HG03196 (cell line): ENCODE measurements around the gene RALGDS.

ENCODE experiments used
- ATAC-seq: cut with Tn5 transposase; IDR thresholded peaks from one replicate; pipeline ENCODE4 v1.9.1; 2021; ENCODE audit not compliant: unreplicated experiment

RALGDS gene

DNA sequence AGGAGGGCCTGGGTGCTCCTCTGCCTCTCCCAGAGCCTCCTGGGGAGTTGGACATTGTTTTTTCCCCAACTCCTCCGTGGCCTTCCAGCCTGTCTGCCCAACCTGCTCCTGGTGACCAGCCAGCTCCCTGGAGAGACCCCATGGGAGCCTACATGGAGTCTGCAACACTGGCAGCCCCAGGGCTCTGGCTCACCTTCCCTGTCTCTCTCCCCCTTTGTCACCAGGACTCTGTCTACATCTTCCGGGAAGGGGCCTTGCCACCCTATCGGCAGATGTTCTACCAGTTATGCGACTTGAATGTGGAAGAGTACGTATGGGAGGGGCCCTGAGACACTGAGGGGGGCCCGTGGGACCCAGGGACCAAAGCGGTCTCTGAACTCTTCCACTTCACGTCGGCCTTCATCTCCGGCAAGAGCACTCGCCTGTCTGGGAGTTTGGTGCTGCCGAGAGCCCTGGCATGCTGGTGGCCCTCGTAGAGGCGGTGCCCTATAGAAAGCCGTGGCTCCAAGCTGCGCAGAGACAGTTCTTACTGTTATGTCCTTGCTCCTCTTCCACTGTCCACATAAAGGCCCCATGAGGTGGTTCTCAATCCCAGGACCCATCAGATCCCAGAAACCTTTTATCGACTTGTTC is 65.1 kb downstream of the RALGDS start:
- no peak for ATAC-seq

DNA sequence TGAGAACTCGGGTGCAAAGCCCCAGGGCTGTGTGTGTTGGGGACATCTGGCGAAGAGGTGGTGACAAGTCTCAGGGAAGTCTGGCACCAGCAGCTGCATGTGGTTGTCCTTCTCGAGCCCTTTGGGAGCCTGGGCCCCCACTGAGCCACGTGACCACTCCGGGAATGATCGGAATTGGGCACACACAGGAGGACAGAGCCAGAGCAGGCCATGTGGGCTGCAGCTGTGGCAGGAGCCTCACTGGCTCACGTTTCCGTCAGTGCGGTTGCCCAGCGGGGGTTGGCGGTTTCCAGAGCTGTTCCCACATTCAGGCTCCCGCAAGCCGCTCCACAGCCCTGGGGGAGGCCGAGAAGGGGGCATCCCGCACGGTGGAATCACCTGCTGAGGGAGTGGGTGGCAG is 66.1 kb downstream of the RALGDS start:
- no peak for ATAC-seq

DNA sequence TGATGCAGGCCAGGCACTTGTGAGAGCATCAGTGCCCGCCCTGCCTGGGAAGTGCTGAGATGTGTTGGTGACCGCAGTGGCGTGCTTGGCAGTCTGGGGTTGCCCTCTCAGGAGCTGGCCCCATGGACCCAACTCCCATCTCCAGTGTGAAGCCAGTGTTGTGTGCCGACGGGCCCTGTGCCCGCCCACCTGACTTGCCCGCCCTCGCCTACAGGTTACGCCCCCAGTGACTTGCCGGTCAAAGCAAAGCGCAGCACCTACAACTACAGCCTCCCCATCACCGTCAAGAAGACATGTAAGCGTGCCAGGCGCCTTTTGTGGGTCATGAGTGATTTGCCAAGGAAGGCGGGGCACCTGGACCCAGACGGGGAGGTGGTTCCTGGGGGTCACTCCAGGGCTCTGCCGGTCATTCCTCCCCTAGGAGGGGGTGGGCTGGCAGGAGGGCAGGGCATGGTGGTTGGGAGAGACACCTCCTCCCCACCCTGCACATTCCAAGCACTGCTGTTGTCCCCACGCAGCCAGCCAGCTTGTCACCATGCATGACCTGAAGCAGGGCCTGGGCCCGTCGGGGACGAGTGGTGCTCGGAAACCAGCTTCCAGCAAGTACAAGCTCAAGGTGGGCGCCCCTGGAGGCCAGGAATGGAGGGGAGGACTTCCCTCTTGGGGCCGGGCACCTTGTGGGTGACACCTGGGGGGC is 66.7 kb downstream of the RALGDS start:
- no peak for ATAC-seq

DNA sequence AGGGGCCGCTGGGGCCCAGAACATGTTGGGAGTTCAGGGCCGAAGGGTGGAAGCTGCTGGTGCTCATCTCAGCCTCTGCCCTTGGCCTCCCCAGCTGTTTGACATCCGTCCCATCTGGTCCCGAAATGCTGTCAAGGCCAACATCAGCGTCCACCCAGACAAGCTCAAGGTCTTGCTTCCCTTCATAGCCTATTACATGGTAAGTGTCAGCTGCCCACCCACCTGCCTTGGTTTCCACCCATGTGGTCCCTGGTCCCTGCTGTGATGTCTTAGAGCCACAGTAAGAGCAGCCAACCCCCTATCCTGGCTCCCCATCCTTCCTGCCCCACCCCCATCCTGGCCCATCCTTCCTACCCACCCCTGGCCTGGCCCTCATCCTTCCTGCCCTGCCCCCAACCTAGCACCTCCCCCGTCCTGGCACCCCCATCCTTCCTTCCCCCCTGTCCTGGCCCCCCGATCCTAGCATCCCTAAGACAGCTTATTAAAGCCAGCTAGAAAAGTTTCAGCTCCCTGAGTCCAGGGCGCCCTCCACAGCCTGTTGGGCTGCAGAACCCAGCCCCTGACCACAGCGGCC is 69.0 kb downstream of the RALGDS start:
- no peak for ATAC-seq

DNA sequence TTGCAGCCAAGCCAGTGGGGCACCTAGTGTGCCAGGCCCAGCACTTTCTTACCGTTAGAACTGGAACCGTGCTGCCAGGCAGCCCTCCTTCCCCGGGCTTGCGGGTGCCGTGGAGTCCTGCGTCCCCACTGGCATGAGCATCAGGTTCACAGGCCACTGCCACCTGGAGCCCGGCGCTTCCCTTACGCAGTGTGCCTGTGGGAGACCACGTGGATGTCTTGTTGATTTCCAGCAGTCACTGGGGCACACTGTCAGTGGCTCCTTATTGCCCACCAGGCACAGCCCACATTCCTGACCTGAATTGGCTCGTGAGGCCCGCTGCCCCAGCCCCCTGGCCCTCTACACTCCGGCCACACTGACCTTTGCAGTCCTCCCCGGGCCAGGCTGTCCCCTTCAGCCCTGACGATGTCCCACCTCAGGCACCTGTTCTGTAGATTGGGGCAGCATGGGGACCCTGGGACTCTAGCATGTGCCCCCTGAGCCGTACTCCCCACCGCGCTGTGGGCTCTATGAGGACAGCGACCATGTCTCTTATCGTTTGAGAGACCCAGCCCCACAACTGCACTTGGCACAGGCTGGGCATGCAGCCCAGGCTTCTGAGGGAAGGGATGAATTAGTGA is 69.6 kb downstream of the RALGDS start:
- no peak for ATAC-seq

DNA sequence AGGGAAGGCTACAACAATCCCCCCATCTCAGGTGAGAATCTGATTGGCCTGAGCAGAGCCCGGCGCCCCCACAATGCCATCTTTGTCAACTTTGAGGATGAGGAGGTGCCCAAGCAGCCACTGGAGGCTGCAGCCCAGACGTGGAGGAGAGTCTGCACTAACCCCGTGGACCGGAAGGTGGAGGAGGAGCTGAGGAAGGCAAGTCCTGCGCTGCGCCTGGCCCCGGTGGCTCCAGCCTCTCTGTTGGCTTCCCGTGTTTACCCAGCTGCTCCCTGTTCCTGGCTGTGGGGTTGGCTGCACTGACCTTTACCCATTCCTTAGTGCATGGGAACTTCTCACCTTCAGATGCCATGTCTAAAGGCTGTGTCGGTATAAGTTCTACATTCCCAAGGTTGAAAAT is 70.3 kb downstream of the RALGDS start:
- no peak for ATAC-seq

DNA sequence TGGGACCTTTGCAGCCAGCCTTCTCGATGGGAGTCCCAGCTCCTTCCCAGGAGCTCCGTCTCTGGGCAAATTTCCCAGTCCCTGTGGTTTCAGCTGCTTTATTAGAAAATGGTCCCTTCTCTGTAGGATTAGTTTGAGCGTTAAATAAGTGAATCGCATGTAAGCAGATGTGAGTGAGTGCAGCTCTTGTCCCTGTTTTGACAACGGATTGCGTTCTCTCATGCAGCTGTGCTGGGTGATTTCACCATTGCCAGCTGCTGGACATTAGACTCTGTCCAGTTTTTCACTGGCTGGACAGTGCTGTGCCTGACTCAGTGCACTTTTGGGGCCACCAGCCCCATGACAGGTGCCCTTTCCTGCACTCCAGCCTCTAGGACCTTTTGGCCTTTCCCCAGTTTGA is 70.9 kb downstream of the RALGDS start:
- no peak for ATAC-seq

DNA sequence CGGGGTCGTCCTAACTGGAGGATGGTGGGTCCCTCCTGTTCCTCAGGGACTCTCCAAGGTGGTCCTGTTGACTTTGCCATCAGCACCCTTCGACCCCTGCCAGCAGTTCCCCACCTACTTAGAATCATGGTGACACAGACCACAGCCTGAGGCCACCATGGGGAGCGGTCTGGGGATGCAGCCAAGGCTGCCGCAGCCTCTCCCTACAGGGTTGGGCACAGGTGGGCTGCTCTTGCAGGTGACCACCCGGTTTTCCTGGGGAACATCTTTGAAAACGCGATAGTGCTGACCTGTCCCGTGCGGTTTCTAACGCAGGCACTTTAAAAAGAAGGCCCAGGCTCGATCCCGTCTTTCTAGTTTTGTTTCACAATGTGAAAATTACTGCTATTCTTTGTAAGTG is 72.0 kb downstream of the RALGDS start:
- no peak for ATAC-seq

DNA sequence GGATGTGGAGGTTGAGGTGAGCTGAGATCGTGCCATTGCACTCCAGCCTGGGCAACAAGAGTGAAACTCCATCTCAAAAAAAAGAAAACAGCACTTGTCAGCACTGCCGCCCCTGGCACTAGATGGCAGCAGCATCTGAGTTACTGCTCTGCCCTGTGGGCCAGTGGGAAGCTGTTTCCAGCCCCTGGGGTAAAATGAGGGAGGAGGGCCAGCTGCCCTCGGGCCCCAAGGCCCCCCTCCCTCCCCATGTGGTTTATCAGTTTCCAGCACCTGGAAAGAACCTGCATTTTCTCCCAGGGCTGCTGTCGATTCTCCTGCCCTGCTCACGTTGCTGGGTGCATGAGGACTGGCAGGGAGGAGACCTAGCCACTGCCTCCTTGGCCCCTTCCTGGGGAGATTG is 72.4 kb downstream of the RALGDS start:
- ATAC-seq, result no peak
